Trophoblast cell (in vitro differentiated cells and primary cell): Measurements from ENCODE around the gene HNRNPD. TPM values are rescaled to one million over a fixed set of nuclear protein-coding genes. Genes with fewer than 3 reads are reported as not detected.
A peak's percentile ranks its signal among the peaks of the same experiment; 100 is the strongest.

Experiments
- DNase-seq, 2 donors: peaks; one replicate each; pipeline ENCODE4 v3.0.0-alpha.2; 2016
- H2AFZ ChIP-seq: 2 replicates; pipeline ENCODE4 v1.6.1; 2013; ENCODE audit warnings: low read length, moderate library complexity, mild to moderate bottlenecking; ENCODE audit not compliant: insufficient read depth, poor library complexity
- H2AK5ac ChIP-seq: 2 replicates; pipeline ENCODE4 v1.6.1; 2013; ENCODE audit warnings: mild to moderate bottlenecking, low read length
- H2BK120ac ChIP-seq: 2 replicates; pipeline ENCODE4 v1.6.1; 2013; ENCODE audit warnings: low read length, mild to moderate bottlenecking, moderate library complexity; ENCODE audit not compliant: insufficient read depth, poor library complexity
- H2BK12ac ChIP-seq: 2 replicates; pipeline ENCODE4 v1.6.1; 2013; ENCODE audit warnings: mild to moderate bottlenecking, low read length, moderate library complexity
- H2BK5ac ChIP-seq: 2 replicates; pipeline ENCODE4 v1.6.1; 2013; ENCODE audit warnings: low read length, low read depth, moderate library complexity, mild to moderate bottlenecking; ENCODE audit not compliant: poor library complexity
- H3K14ac ChIP-seq: 2 replicates; pipeline ENCODE4 v1.6.1; 2013; ENCODE audit warnings: mild to moderate bottlenecking, low read length
- H3K18ac ChIP-seq: 2 replicates; pipeline ENCODE4 v1.6.1; 2013; ENCODE audit warnings: mild to moderate bottlenecking, low read length
- H3K23ac ChIP-seq: 2 replicates; pipeline ENCODE4 v1.6.1; 2013; ENCODE audit warnings: low read length
- H3K27ac ChIP-seq: 2 replicates; pipeline ENCODE4 v1.5.1; 2013; ENCODE audit warnings: low read depth, mild to moderate bottlenecking, inconsistent platforms, low read length, moderate library complexity
- H3K27me3 ChIP-seq: 2 replicates; pipeline ENCODE4 v1.6.1; 2013; ENCODE audit warnings: inconsistent platforms, mild to moderate bottlenecking, low read length, moderate library complexity; ENCODE audit not compliant: insufficient read depth
- H3K36me3 ChIP-seq, 2 experiments: 1 replicate in 1 of 2; 2 replicates in 1 of 2; pipeline ENCODE4 v1.6.1; 2013; ENCODE audit warnings: low read length in 2 of 2, mild to moderate bottlenecking in 2 of 2, moderate library complexity in 1 of 2; ENCODE audit not compliant: insufficient read depth in 2 of 2, control insufficient read depth in 1 of 2
- H3K4ac ChIP-seq: 2 replicates; pipeline ENCODE4 v1.6.1; 2013; ENCODE audit warnings: low read depth, mild to moderate bottlenecking, low read length, moderate library complexity
- H3K4me1 ChIP-seq, 2 experiments: 1 replicate in 1 of 2; 2 replicates in 1 of 2; pipeline ENCODE4 v1.6.1; 2013; ENCODE audit warnings: low read length in 2 of 2, mild to moderate bottlenecking in 2 of 2, moderate library complexity in 1 of 2; ENCODE audit not compliant: insufficient read depth in 2 of 2, control insufficient read depth in 1 of 2
- H3K4me2 ChIP-seq: 2 replicates; pipeline ENCODE4 v1.6.1; 2013; ENCODE audit warnings: inconsistent platforms, mild to moderate bottlenecking, low read length, moderate library complexity
- H3K4me3 ChIP-seq: 2 replicates; pipeline ENCODE4 v1.5.1; 2013; ENCODE audit warnings: mild to moderate bottlenecking, low read depth, low read length, inconsistent platforms
- H3K79me1 ChIP-seq: one replicate; pipeline ENCODE4 v1.6.1; 2013; ENCODE audit warnings: low read length
- H3K79me2 ChIP-seq: 2 replicates; pipeline ENCODE4 v1.6.1; 2013; ENCODE audit warnings: low read length, mild to moderate bottlenecking; ENCODE audit not compliant: control insufficient read depth, insufficient read depth, poor library complexity
- H3K9ac ChIP-seq: 2 replicates; pipeline ENCODE4 v1.6.1; 2013; ENCODE audit warnings: mild to moderate bottlenecking, low read length
- H3K9me3 ChIP-seq: 2 replicates; pipeline ENCODE4 v1.6.1; 2013; ENCODE audit warnings: low read depth, mild to moderate bottlenecking, control low read depth, inconsistent platforms, low read length; ENCODE audit not compliant: insufficient read depth
- H4K12ac ChIP-seq: 2 replicates; pipeline ENCODE4 v1.6.1; 2013; ENCODE audit warnings: low read depth, mild to moderate bottlenecking, low read length, moderate library complexity
- H4K8ac ChIP-seq: 2 replicates; pipeline ENCODE4 v1.6.1; 2013; ENCODE audit warnings: low read depth, mild to moderate bottlenecking, low read length, moderate library complexity
- H4K91ac ChIP-seq: one replicate; pipeline ENCODE4 v1.6.1; 2013; ENCODE audit warnings: low read depth, mild to moderate bottlenecking, low read length, moderate library complexity
- WGBS: extraction: QIAGEN DNeasy Blood & Tissue Kit; methylation state at CpG from one replicate; pipeline ENCODE4 v1.1.7; 2013; ENCODE audit warnings: missing lambda C conversion rate; ENCODE audit not compliant: insufficient read length, insufficient coverage; ENCODE audit errors: extremely low coverage; 5-methylcytosine and 5-hydroxymethylcytosine counted together
- polyA plus RNA-seq: library from polyadenylated mRNA; stranded (reverse); fragments of 200-250 nt; gene quantifications from 2 replicates; pipeline ENCODE4 v1.2.3, GENCODE V29; 2013

The HNRNPD gene
- polyA plus RNA-seq: 305 and 316 TPM in 2 replicates

DNA sequence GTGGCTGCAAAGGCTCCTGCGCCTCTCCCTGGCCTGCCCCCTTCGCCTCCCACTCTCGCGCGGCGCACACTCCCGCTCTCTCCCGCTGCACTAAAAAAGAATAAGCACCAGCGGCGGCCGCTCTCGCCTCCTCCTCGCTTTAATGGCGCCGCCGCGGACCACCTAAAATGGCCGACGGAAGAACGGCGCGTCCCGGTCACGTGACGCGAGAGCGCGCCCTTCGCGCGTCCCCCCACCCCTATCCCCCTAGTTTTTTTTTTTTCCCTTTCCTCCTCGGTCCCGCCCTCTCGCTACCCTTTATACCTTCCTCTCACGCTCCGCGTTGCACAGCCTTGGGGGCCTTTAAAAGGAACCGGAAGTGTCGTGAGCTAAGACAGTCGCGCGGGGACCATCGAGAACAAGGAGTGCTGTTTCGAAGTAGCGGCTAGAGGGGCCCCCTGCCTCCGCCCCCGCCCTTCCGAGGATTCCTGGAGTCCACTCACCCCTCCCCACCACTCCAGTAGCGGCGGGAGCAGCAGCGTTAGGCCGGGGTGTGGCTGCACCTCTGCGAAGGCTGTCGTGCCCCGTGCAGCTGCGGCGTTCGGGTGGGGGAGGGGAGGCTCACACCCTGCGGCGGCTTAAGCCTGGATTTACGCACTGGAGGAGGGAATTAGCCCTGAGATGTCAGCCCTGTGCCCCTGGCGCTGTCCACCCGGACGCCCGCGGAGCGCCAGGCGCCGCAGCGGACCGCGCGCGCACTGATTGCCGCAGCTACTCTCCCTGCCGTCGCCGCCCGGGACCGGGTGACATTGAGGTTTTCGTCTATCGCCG is at the start of gene HNRNPD:
TSS of gene HNRNPD (minus strand) at position 176 of the 810 bp plus-strand sequence. CDS start 313 bp downstream, outside the sequence.
- Histone ChIP-seq H3K79me2 (peaks cover 18% of the 10 kb centered on the region), H4K12ac (peak within 1 kb of the TSS; percentile 78), H4K8ac (peak within 1 kb of the TSS; percentile 98), H3K4me1 (no peaks in the 10 kb centered on the region), H4K91ac (peak within 1 kb of the TSS; percentile 98), H3K27me3 (no peaks in the 10 kb centered on the region), H3K9ac (peak within 1 kb of the TSS; percentile 98), H3K4me3 (peak within 1 kb of the TSS; percentile 100), H3K4me2 (peak within 1 kb of the TSS; percentile 91), H3K9me3 (no peaks in the 10 kb centered on the region), H3K79me1 (peaks cover 11% of the 10 kb centered on the region), H3K36me3 (peaks cover 0 to 3% of the 10 kb centered on the region in 2 experiments), H2BK12ac (peak within 1 kb of the TSS; percentile 16), H3K23ac (peak within 1 kb of the TSS; percentile 70), H2BK5ac (peak within 1 kb of the TSS; percentile 96), H2BK120ac (peak within 1 kb of the TSS; percentile 92), H2AK5ac (peak within 1 kb of the TSS; percentile 90), H2AFZ (peak within 1 kb of the TSS; percentile 94), H3K27ac (peak within 1 kb of the TSS; percentile 99), H3K4ac (peak within 1 kb of the TSS; percentile 99), H3K14ac (peak within 1 kb of the TSS; percentile 99), H3K18ac (peak within 1 kb of the TSS; percentile 93)
- DNase-seq: peak; percentile 99
- WGBS: no CpG with 5 or more reads among the region's 83 CpGs

DNA sequence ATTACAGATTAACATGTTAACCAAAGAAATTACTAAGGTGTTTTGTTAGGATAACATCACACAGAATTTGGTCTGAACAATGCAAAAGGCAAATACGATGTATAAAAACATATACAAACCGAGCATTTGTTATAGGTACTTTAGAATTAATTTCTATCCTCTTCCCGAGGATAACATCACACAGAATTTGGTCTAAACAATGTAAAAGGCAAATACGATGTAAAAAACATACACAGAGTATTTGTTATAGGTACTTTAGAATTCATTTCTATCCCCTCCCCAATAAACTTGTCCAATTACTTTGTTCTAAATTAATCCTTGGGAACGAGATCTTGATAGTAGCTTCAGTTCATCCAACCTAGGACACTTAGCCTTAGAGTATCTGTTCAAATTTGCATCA is 48.8 kb upstream of the HNRNPD start:
- Histone ChIP-seq H2BK12ac (no peak overlapping the region), H2BK120ac (no peak overlapping the region), H3K4me2 (no peak overlapping the region), H3K4me1 (peaks cover 0 to 3% of the 10 kb centered on the region in 2 experiments), H3K79me2 (peaks cover 3% of the 10 kb centered on the region), H3K9me3 (peaks cover 3% of the 10 kb centered on the region), H3K14ac (no peak overlapping the region), H2BK5ac (no peak overlapping the region), H4K91ac (no peak overlapping the region), H3K27me3 (no peaks in the 10 kb centered on the region), H4K12ac (no peak overlapping the region), H4K8ac (no peak overlapping the region), H3K23ac (no peak overlapping the region), H3K18ac (no peak overlapping the region), H2AFZ (no peak overlapping the region), H3K4me3 (no peak overlapping the region), H3K79me1 (no peaks in the 10 kb centered on the region), H2AK5ac (no peak overlapping the region), H3K4ac (no peak overlapping the region), H3K27ac (no peak overlapping the region), H3K9ac (no peak overlapping the region), H3K36me3 (peaks cover 6 to 11% of the 10 kb centered on the region in 2 experiments)
- DNase-seq: peak in 1 of 2 donors; percentile 29
- no CpG with 5 or more reads among the region's 5 CpGs for WGBS

DNA sequence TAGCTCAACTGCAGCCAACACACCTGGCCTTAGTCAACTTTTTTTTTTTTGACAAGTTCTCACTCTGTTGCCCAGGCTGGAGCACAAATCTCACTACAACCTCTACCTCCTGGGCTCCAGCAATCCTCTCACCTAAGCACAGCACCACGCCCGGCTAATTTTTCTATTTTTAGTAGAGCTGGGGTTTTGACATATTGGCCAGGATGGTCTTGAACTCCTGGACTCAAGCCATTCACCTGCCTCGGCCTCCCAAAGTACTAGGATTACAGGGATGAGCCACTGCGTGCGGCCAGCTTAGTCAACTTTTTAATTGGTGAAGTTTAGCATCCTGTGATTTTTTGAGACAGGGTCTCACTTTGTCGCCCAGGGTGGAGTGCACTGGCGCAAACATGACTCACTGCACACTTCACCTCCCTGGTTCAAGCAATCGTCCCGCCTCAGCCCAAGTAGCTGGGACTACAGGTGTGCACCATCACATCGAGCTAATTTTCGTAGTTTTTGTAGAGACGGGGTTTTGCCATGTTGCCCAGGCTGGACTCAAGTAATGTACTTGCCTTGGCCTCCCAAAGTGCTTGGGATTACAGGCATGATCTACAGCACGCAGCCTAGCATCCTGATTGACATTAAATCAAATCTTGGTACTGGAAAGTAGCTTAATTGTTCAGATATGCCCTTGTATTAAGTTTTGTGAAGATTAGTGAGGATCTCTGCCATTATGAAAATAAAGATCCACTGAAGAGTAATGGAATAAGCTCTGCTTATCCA is 48.2 kb upstream of the HNRNPD start:
- DNase-seq: peak; percentile 47 to 52
- Histone ChIP-seq H3K36me3 (peaks cover 5 to 10% of the 10 kb centered on the region in 2 experiments), H3K4me1 (peaks cover 0 to 2% of the 10 kb centered on the region in 2 experiments), H2BK120ac (no peak overlapping the region), H2BK5ac (no peak overlapping the region), H3K4me3 (no peak overlapping the region), H4K91ac (no peak overlapping the region), H3K27ac (no peak overlapping the region), H2AFZ (no peak overlapping the region), H3K9ac (no peak overlapping the region), H3K14ac (no peak overlapping the region), H3K4me2 (no peak overlapping the region), H3K23ac (no peak overlapping the region), H3K18ac (no peak overlapping the region), H3K79me1 (no peaks in the 10 kb centered on the region), H4K12ac (no peak overlapping the region), H2AK5ac (no peak overlapping the region), H3K4ac (no peak overlapping the region), H2BK12ac (no peak overlapping the region), H3K79me2 (peaks cover 2% of the 10 kb centered on the region), H3K9me3 (peaks cover 3% of the 10 kb centered on the region), H4K8ac (no peak overlapping the region), H3K27me3 (no peaks in the 10 kb centered on the region)
- no CpG with 5 or more reads among the region's 13 CpGs for WGBS

- H3K18ac ChIP-seq: no peak overlapping the region
- H2BK5ac ChIP-seq: no peak overlapping the region
These were observed 45.7 kb upstream of the HNRNPD start for GRCh38 chr4:82419451-82419850.

More at GRCh38 chr4:82419451-82419850, 45.7 kb upstream of the HNRNPD start:
- Histone ChIP-seq H3K79me1 (no peaks in the 10 kb centered on the region), H2AK5ac (no peak overlapping the region), H3K9ac (no peak overlapping the region), H3K79me2 (no peaks in the 10 kb centered on the region), H3K36me3 (peaks cover 0 to 4% of the 10 kb centered on the region in 2 experiments), H3K27me3 (no peaks in the 10 kb centered on the region), H3K23ac (no peak overlapping the region), H3K9me3 (peaks cover 3% of the 10 kb centered on the region), H4K8ac (no peak overlapping the region), H3K4ac (no peak overlapping the region), H3K4me1 (no peaks in the 10 kb centered on the region), H2BK12ac (no peak overlapping the region), H3K4me3 (no peak overlapping the region), H4K91ac (no peak overlapping the region), H2AFZ (no peak overlapping the region), H3K14ac (no peak overlapping the region), H4K12ac (no peak overlapping the region), H2BK120ac (no peak overlapping the region), H3K27ac (no peak overlapping the region), H3K4me2 (no peak overlapping the region)
- DNase-seq: no peak
- no CpG with 5 or more reads among the region's 3 CpGs for WGBS
